DND-41 (cell line): ENCODE results near the gene IKBKE.

ENCODE experiments used
- ATAC-seq: fragments of 200-7000 bp; cut with Tn5 transposase; 3 replicates; pipeline ENCODE4 v1.9.1; 2021; ENCODE audit warnings: low read depth; ENCODE audit not compliant: insufficient read depth
- DNase-seq: peaks from one replicate; pipeline ENCODE4 v3.0.0-alpha.2; 2020
- H2AFZ ChIP-seq: 2 replicates; pipeline ENCODE4 v1.6.0; 2012; ENCODE audit warnings: low read depth, low read length
- H3K27ac ChIP-seq: 2 replicates; pipeline ENCODE4 v1.5.1; 2012; ENCODE audit warnings: low read length, inconsistent platforms
- H3K27me3 ChIP-seq: fragments of 200-600 bp; sonication (generic); 2 replicates; pipeline ENCODE4 v1.6.0; 2012; ENCODE audit warnings: low read length, mild to moderate bottlenecking, inconsistent platforms; ENCODE audit not compliant: insufficient read depth, poor library complexity
- H3K36me3 ChIP-seq: 2 replicates; pipeline ENCODE4 v1.5.1; 2012; ENCODE audit warnings: low read length, inconsistent platforms; ENCODE audit not compliant: insufficient read depth
- H3K4me1 ChIP-seq: 2 replicates; pipeline ENCODE4 v1.5.1; 2012; ENCODE audit warnings: mild to moderate bottlenecking, low read length; ENCODE audit not compliant: insufficient read depth
- H3K4me2 ChIP-seq: 2 replicates; pipeline ENCODE4 v1.6.0; 2012; ENCODE audit warnings: mild to moderate bottlenecking, moderate library complexity, low read length, inconsistent platforms; ENCODE audit not compliant: insufficient read depth
- H3K4me3 ChIP-seq, 2 experiments: fragments of 200-600 bp in 1 of 2; shearing (Covaris generic) in 1 of 2; 2 replicates each; pipeline ENCODE4 v1.5.1; 2012 to 2016; ENCODE audit warnings: inconsistent platforms in 2 of 2, low read length in 2 of 2, mild to moderate bottlenecking in 2 of 2, low read depth in 1 of 2, moderate library complexity in 1 of 2
- H3K79me2 ChIP-seq: 2 replicates; pipeline ENCODE4 v1.6.0; 2012; ENCODE audit warnings: low read length, inconsistent platforms; ENCODE audit not compliant: insufficient read depth
- H3K9ac ChIP-seq: 2 replicates; pipeline ENCODE4 v1.6.0; 2012; ENCODE audit warnings: low read depth, mild to moderate bottlenecking, inconsistent platforms, low read length, moderate library complexity
- H3K9me3 ChIP-seq: 2 replicates; pipeline ENCODE4 v1.5.1; 2012; ENCODE audit warnings: low read length, moderate library complexity, mild to moderate bottlenecking, inconsistent platforms; ENCODE audit not compliant: insufficient read depth, severe bottlenecking
- H4K20me1 ChIP-seq: 2 replicates; pipeline ENCODE4 v1.6.0; 2012; ENCODE audit warnings: low read length; ENCODE audit not compliant: insufficient read depth
- CTCF ChIP-seq: IDR thresholded peaks from 2 replicates; pipeline ENCODE4 v1.5.1; 2012; ENCODE audit warnings: borderline replicate concordance, low read length, moderate library complexity, mild to moderate bottlenecking; ENCODE audit not compliant: poor library complexity, severe bottlenecking; ENCODE audit errors: extremely low read depth
- EZH2 ChIP-seq: IDR thresholded peaks from 3 replicates; pipeline ENCODE4 v1.6.1; 2012; ENCODE audit warnings: borderline replicate concordance, low read depth, mild to moderate bottlenecking, moderate library complexity, low read length, inconsistent platforms; ENCODE audit not compliant: severe bottlenecking

The IKBKE gene

GRCh38 chr1:206532368-206532767, 62.1 kb downstream of the IKBKE start:
- H3K9ac ChIP-seq: no peak overlapping the region
- H3K27me3 ChIP-seq: peaks cover 3% of the 10 kb centered on the region
- no peak overlapping the region for H3K4me2 ChIP-seq
- DNase-seq: no peak
- ATAC-seq: no peak
- no peaks in the 10 kb centered on the region for H3K9me3 ChIP-seq
- no peaks in the 10 kb centered on the region for H3K79me2 ChIP-seq
- no peak overlapping the region for H3K4me3 ChIP-seq
- H3K27ac ChIP-seq: no peak overlapping the region
- no peak overlapping the region for H2AFZ ChIP-seq
- no peaks in the 10 kb centered on the region for H4K20me1 ChIP-seq
- no peaks in the 10 kb centered on the region for H3K4me1 ChIP-seq
- no peak for TF ChIP-seq CTCF
- TF ChIP-seq EZH2: no peak
- H3K36me3 ChIP-seq: no peaks in the 10 kb centered on the region

GRCh38 chr1:206534552-206534951, 64.3 kb downstream of the IKBKE start:
- TF ChIP-seq EZH2: no peak
- TF ChIP-seq CTCF: no peak
- H3K27me3 ChIP-seq: peaks cover 3% of the 10 kb centered on the region
- ATAC-seq: no peak
- no peaks in the 10 kb centered on the region for H3K79me2 ChIP-seq
- H3K4me3 ChIP-seq: no peak overlapping the region
- no peaks in the 10 kb centered on the region for H4K20me1 ChIP-seq
- no peak overlapping the region for H3K9ac ChIP-seq
- no peak overlapping the region for H2AFZ ChIP-seq
- H3K36me3 ChIP-seq: no peaks in the 10 kb centered on the region
- no peak overlapping the region for H3K27ac ChIP-seq
- no peak overlapping the region for H3K4me2 ChIP-seq
- H3K9me3 ChIP-seq: no peaks in the 10 kb centered on the region
- DNase-seq: no peak
- H3K4me1 ChIP-seq: no peaks in the 10 kb centered on the region

- no peaks in the 10 kb centered on the region for H3K79me2 ChIP-seq
- H3K4me3 ChIP-seq: no peak overlapping the region
- TF ChIP-seq CTCF: no peak
- TF ChIP-seq EZH2: no peak
- no peak overlapping the region for H3K9ac ChIP-seq
- H3K27me3 ChIP-seq: peaks cover 3% of the 10 kb centered on the region
- no peaks in the 10 kb centered on the region for H3K36me3 ChIP-seq
- H3K9me3 ChIP-seq: no peaks in the 10 kb centered on the region
- no peak overlapping the region for H3K27ac ChIP-seq
- H3K4me2 ChIP-seq: no peak overlapping the region
- H2AFZ ChIP-seq: no peak overlapping the region
- no peak for ATAC-seq
- H3K4me1 ChIP-seq: no peaks in the 10 kb centered on the region
- DNase-seq: no peak
- H4K20me1 ChIP-seq: no peaks in the 10 kb centered on the region
These were observed 65.5 kb downstream of the IKBKE start for GRCh38 chr1:206535853-206536188.

- Histone ChIP-seq H3K27me3 (peaks cover 3% of the 10 kb centered on the region), H3K79me2 (no peaks in the 10 kb centered on the region), H3K27ac (no peak overlapping the region), H3K4me3 (no peak overlapping the region), H3K4me2 (no peak overlapping the region), H4K20me1 (no peaks in the 10 kb centered on the region), H3K9me3 (no peaks in the 10 kb centered on the region), H3K9ac (no peak overlapping the region), H2AFZ (no peak overlapping the region), H3K4me1 (no peaks in the 10 kb centered on the region), H3K36me3 (no peaks in the 10 kb centered on the region)
- ATAC-seq (no peak), DNase-seq (no peak)
- no peak for TF ChIP-seq CTCF
- TF ChIP-seq EZH2: no peak
These were observed 66.9 kb downstream of the IKBKE start for GRCh38 chr1:206537141-206537540.
